Measurements from ENCODE around the gene TNS3. TPM values are rescaled to one million over a fixed set of nuclear protein-coding genes. Genes with fewer than 3 reads are reported as not detected.

The TNS3 gene
- total RNA-seq, 8 experiments from 2014 or later, result 2.6 to 49.9 (median 8.7) TPM

- no peak for ATAC-seq (replicated peaks in 6 of 8)
- Histone ChIP-seq H3K4me3 (no peak overlapping the region), H3K4me1 (replicated peaks in 1 of 2) (peaks cover 0 to under 1% of the 10 kb centered on the region in 2 donors), H3K27ac (no peak overlapping the region)
- in situ Hi-C loops (cut with MboI; ENCODE audit: low pct_unique_long_range_greater_than_20kb in 2 of 9, low sequenced_read_pairs in 9 of 9, unreplicated experiment in 9 of 9), result loop anchor here in 2 of 9 experiments (10.0 to 25.0 kb wide), 2 partner anchors 159 to 379 kb away; no protein-coding TSS in a partner anchor
- 59 to 100% (median 90%) methylated on average over 1 to 2 of the region's 2 CpGs; no CpG with 5 or more reads in 1 of the 10 experiments for WGBS, 10 experiments
Measured at GRCh38 chr7:47433564-47433895, 148.4 kb downstream of the TNS3 start.

GRCh38 chr7:47432671-47433563, 149.0 kb downstream of the TNS3 start:
- in situ Hi-C loops (cut with MboI; ENCODE audit: low pct_unique_long_range_greater_than_20kb in 2 of 9, low sequenced_read_pairs in 9 of 9, unreplicated experiment in 9 of 9), result loop anchor here in 2 of 9 experiments (10.0 to 25.0 kb wide), 2 partner anchors 158 to 379 kb away; no protein-coding TSS in a partner anchor
- no peak overlapping the region for H3K4me3 ChIP-seq
- peaks cover 5% of the 10 kb centered on the region in 2 donors for H3K4me1 ChIP-seq (replicated peaks in 1 of 2)
- no peak overlapping the region for H3K27ac ChIP-seq
- 10 to 100% (median 86%) methylated on average over 2 to 16 of the region's 17 CpGs for whole genome bisulfite sequencing, 10 experiments
- ATAC-seq (replicated peaks in 6 of 8), result peak in 3 of 8 experiments; percentile 33 to 57 (median 51)

GRCh38 chr7:47430422-47430821, 151.5 kb downstream of the TNS3 start:
- WGBS, 10 experiments, result 48 to 100% (median 87%) methylated on average over 2 to 6 of the region's 6 CpGs; no CpG with 5 or more reads in 1 of the 10 experiments
- peaks cover 5 to 6% of the 10 kb centered on the region in 2 donors for H3K4me1 ChIP-seq (replicated peaks in 1 of 2)
- no peak overlapping the region for H3K27ac ChIP-seq
- in situ Hi-C loops (cut with MboI; ENCODE audit: low pct_unique_long_range_greater_than_20kb in 2 of 9, low sequenced_read_pairs in 9 of 9, unreplicated experiment in 9 of 9), result loop anchor here in 2 of 9 experiments (10.0 to 25.0 kb wide), 2 partner anchors 156 to 382 kb away; no protein-coding TSS in a partner anchor
- ATAC-seq (replicated peaks in 6 of 8), result no peak
- no peak overlapping the region for H3K4me3 ChIP-seq

GRCh38 chr7:47428768-47429472, 153.0 kb downstream of the TNS3 start:
- in situ Hi-C loops (cut with MboI; ENCODE audit: low pct_unique_long_range_greater_than_20kb in 2 of 9, low sequenced_read_pairs in 9 of 9, unreplicated experiment in 9 of 9), result loop anchor here in 1 of 9 experiments (25.0 kb wide), 1 partner anchor 383 kb away; no protein-coding TSS in a partner anchor
- no peak overlapping the region for H3K4me3 ChIP-seq
- peaks cover 5 to 6% of the 10 kb centered on the region in 2 donors for H3K4me1 ChIP-seq (replicated peaks in 1 of 2)
- peak in 5 of 8 experiments; percentile 8 to 85 (median 61) for ATAC-seq (replicated peaks in 6 of 8)
- 83 to 100% (median 97%) methylated on average over 1 to 5 of the region's 10 CpGs; no CpG with 5 or more reads in 7 of the 10 experiments for WGBS, 10 experiments
- H3K27ac ChIP-seq, result no peak overlapping the region

- in situ Hi-C loops (cut with MboI; ENCODE audit: low pct_unique_long_range_greater_than_20kb in 2 of 9, low sequenced_read_pairs in 9 of 9, unreplicated experiment in 9 of 9), result loop anchor here in 1 of 9 experiments (25.0 kb wide), 1 partner anchor 384 kb away; no protein-coding TSS in a partner anchor
- Histone ChIP-seq H3K27ac (no peak overlapping the region), H3K4me1 (replicated peaks in 1 of 2) (peaks cover 5 to 6% of the 10 kb centered on the region in 2 donors), H3K4me3 (no peak overlapping the region)
- WGBS, 10 experiments, result 71 to 100% (median 92%) methylated on average over 2 to 10 of the region's 12 CpGs; no CpG with 5 or more reads in 2 of the 10 experiments
- peak in 5 of 8 experiments; percentile 48 to 73 (median 53) for ATAC-seq (replicated peaks in 6 of 8)
Measured at GRCh38 chr7:47428052-47428767, 153.7 kb downstream of the TNS3 start.

- no peak for ATAC-seq (replicated peaks in 6 of 8)
- peaks cover 5 to 6% of the 10 kb centered on the region in 2 donors for H3K4me1 ChIP-seq (replicated peaks in 1 of 2)
- no peak overlapping the region for H3K4me3 ChIP-seq
- H3K27ac ChIP-seq, result no peak overlapping the region
- WGBS, 10 experiments, result 40 to 100% (median 80%) methylated on average over 1 to 5 of the region's 6 CpGs; no CpG with 5 or more reads in 1 of the 10 experiments
- in situ Hi-C loops (cut with MboI; ENCODE audit: low pct_unique_long_range_greater_than_20kb in 2 of 9, low sequenced_read_pairs in 9 of 9, unreplicated experiment in 9 of 9), result loop anchor here in 1 of 9 experiments (25.0 kb wide), 1 partner anchor 385 kb away; no protein-coding TSS in a partner anchor
Measured at GRCh38 chr7:47427051-47427643, 154.8 kb downstream of the TNS3 start.

GRCh38 chr7:47424523-47424922, 157.4 kb downstream of the TNS3 start:
- in situ Hi-C loops (cut with MboI; ENCODE audit: low pct_unique_long_range_greater_than_20kb in 2 of 9, low sequenced_read_pairs in 9 of 9, unreplicated experiment in 9 of 9), result no loop called here
- no peak overlapping the region for H3K27ac ChIP-seq
- 68 to 100% (median 95%) methylated on average over 1 to 2 of the region's 4 CpGs; no CpG with 5 or more reads in 2 of the 10 experiments for WGBS, 10 experiments
- ATAC-seq (replicated peaks in 6 of 8), result no peak
- H3K4me3 ChIP-seq, result no peak overlapping the region
- peaks cover 5 to 6% of the 10 kb centered on the region in 2 donors for H3K4me1 ChIP-seq (replicated peaks in 1 of 2)

GRCh38 chr7:47423196-47423595, 158.7 kb downstream of the TNS3 start:
- Histone ChIP-seq H3K4me3 (no peak overlapping the region), H3K4me1 (replicated peaks in 1 of 2) (peaks cover 1 to 4% of the 10 kb centered on the region in 2 donors), H3K27ac (no peak overlapping the region)
- in situ Hi-C loops (cut with MboI; ENCODE audit: low pct_unique_long_range_greater_than_20kb in 2 of 9, low sequenced_read_pairs in 9 of 9, unreplicated experiment in 9 of 9), result no loop called here
- WGBS, 10 experiments, result 53 to 100% (median 76%) methylated on average over 1 to 3 of the region's 3 CpGs; no CpG with 5 or more reads in 4 of the 10 experiments
- no peak for ATAC-seq (replicated peaks in 6 of 8)

GRCh38 chr7:47422611-47423010, 159.3 kb downstream of the TNS3 start:
- WGBS, 10 experiments, result 15 to 100% (median 87%) methylated on average over 3 of the region's 3 CpGs
- Histone ChIP-seq H3K4me3 (no peak overlapping the region), H3K27ac (no peak overlapping the region), H3K4me1 (replicated peaks in 1 of 2) (no peaks in the 10 kb centered on the region)
- no peak for ATAC-seq (replicated peaks in 6 of 8)
- in situ Hi-C loops (cut with MboI; ENCODE audit: low pct_unique_long_range_greater_than_20kb in 2 of 9, low sequenced_read_pairs in 9 of 9, unreplicated experiment in 9 of 9), result no loop called here

GRCh38 chr7:47421456-47421855, 160.5 kb downstream of the TNS3 start:
- ATAC-seq (replicated peaks in 6 of 8), result no peak
- H3K4me1 ChIP-seq (replicated peaks in 1 of 2), result no peaks in the 10 kb centered on the region
- in situ Hi-C loops (cut with MboI; ENCODE audit: low pct_unique_long_range_greater_than_20kb in 2 of 9, low sequenced_read_pairs in 9 of 9, unreplicated experiment in 9 of 9), result no loop called here
- H3K4me3 ChIP-seq, result no peak overlapping the region
- H3K27ac ChIP-seq, result no peak overlapping the region
- 77 to 100% (median 93%) methylated on average over 1 to 4 of the region's 4 CpGs; no CpG with 5 or more reads in 2 of the 10 experiments for WGBS, 10 experiments

- no peak for ATAC-seq (replicated peaks in 6 of 8)
- H3K4me1 ChIP-seq (replicated peaks in 1 of 2), result no peaks in the 10 kb centered on the region
- 31 to 100% (median 95%) methylated on average over 1 to 9 of the region's 11 CpGs for WGBS, 10 experiments
- H3K27ac ChIP-seq, result no peak overlapping the region
- in situ Hi-C loops (cut with MboI; ENCODE audit: low pct_unique_long_range_greater_than_20kb in 2 of 9, low sequenced_read_pairs in 9 of 9, unreplicated experiment in 9 of 9), result no loop called here
- no peak overlapping the region for H3K4me3 ChIP-seq
Measured at GRCh38 chr7:47420122-47420780, 161.7 kb downstream of the TNS3 start.
